HTERT RPE-1 (cell line): ENCODE measurements around the gene COL6A2.
"Not testable (repeated sequence)": the region's sequence is repeated elsewhere in the genome, so short reads cannot be mapped to it uniquely, and the experiment has no call there.

Source experiments
- in situ Hi-C: fragments of 300-500 bp; cut with MboI; formaldehyde crosslinking; loops from 4 replicates; pipeline ENCODE4 v1.14.3; 2020; ENCODE audit warnings: low sequenced_read_pairs

Gene COL6A2

GRCh38 chr21:46060596-46061061 lies 37.3 kb upstream of the COL6A2 start:
- in situ Hi-C loops: no loop called here

- in situ Hi-C loops: no loop called here
Observed at GRCh38 chr21:46061063-46061462, 36.8 kb upstream of the COL6A2 start.

- in situ Hi-C loops: no loop called here
Observed at GRCh38 chr21:46061518-46061917, 36.4 kb upstream of the COL6A2 start.

- in situ Hi-C loops: no loop called here
Observed at GRCh38 chr21:46061950-46062349, 36.0 kb upstream of the COL6A2 start.

- in situ Hi-C loops: no loop called here
Observed at GRCh38 chr21:46062471-46063211, 35.3 kb upstream of the COL6A2 start.

GRCh38 chr21:46063227-46063626 lies 34.7 kb upstream of the COL6A2 start:
- in situ Hi-C loops: no loop called here

GRCh38 chr21:46063734-46064680 lies 33.9 kb upstream of the COL6A2 start:
- in situ Hi-C loops: no loop called here

GRCh38 chr21:46064870-46065214 lies 33.1 kb upstream of the COL6A2 start:
- in situ Hi-C loops: no loop called here

GRCh38 chr21:46065215-46065913 lies 32.5 kb upstream of the COL6A2 start:
- in situ Hi-C loops: no loop called here

GRCh38 chr21:46065914-46066551 lies 31.9 kb upstream of the COL6A2 start:
- in situ Hi-C loops: no loop called here

- in situ Hi-C loops: no loop called here
Observed at GRCh38 chr21:46066591-46067331, 31.2 kb upstream of the COL6A2 start.

- in situ Hi-C loops: no loop called here
Observed at GRCh38 chr21:46067505-46068201, 30.3 kb upstream of the COL6A2 start.

- in situ Hi-C loops: no loop called here
Observed at GRCh38 chr21:46068516-46069079, 29.3 kb upstream of the COL6A2 start.

GRCh38 chr21:46069166-46069565 lies 28.7 kb upstream of the COL6A2 start:
- in situ Hi-C loops: no loop called here

GRCh38 chr21:46069719-46070279 lies 28.1 kb upstream of the COL6A2 start:
- in situ Hi-C loops: no loop called here

GRCh38 chr21:46071082-46071481 lies 26.8 kb upstream of the COL6A2 start:
- in situ Hi-C loops: no loop called here

GRCh38 chr21:46076724-46077123 lies 21.2 kb upstream of the COL6A2 start:
- in situ Hi-C loops: not testable (repeated sequence)

- in situ Hi-C loops: no loop called here
Observed at GRCh38 chr21:46077674-46078101, 20.2 kb upstream of the COL6A2 start.
